Endodermal cell (in vitro differentiated cells): ENCODE data around the gene KATNB1. TPM values are rescaled to one million over a fixed set of nuclear protein-coding genes. Genes with fewer than 3 reads are reported as not detected.
"Not testable (repeated sequence)": the region's sequence is repeated elsewhere in the genome, so short reads cannot be mapped to it uniquely, and the experiment has no call there.

Source experiments
- DNase-seq: peaks from one replicate; pipeline ENCODE4 v3.0.0-alpha.2; 2017
- H3K27ac ChIP-seq: 2 replicates; pipeline ENCODE4 v1.5.1; 2013; ENCODE audit warnings: mild to moderate bottlenecking, low read depth, low read length, moderate library complexity
- H3K27me3 ChIP-seq: 2 replicates; pipeline ENCODE4 v1.6.1; 2013; ENCODE audit warnings: mild to moderate bottlenecking, low read length, moderate library complexity; ENCODE audit not compliant: insufficient read depth, control insufficient read depth, poor library complexity, severe bottlenecking
- H3K36me3 ChIP-seq: 2 replicates; pipeline ENCODE4 v1.7.0; 2013; ENCODE audit warnings: mild to moderate bottlenecking, low read length, moderate library complexity; ENCODE audit not compliant: control insufficient read depth, insufficient read depth
- H3K4me1 ChIP-seq: one replicate; pipeline ENCODE4 v1.7.0; 2013; ENCODE audit warnings: low read length; ENCODE audit not compliant: control insufficient read depth, insufficient read depth
- H3K4me3 ChIP-seq: 2 replicates; pipeline ENCODE4 v1.5.1; 2013; ENCODE audit warnings: mild to moderate bottlenecking, low read length, moderate library complexity
- H3K9ac ChIP-seq: 2 replicates; pipeline ENCODE4 v1.6.1; 2013; ENCODE audit warnings: mild to moderate bottlenecking, low read length, moderate library complexity; ENCODE audit not compliant: poor library complexity, severe bottlenecking; ENCODE audit errors: extremely low read depth
- H3K9me3 ChIP-seq: 2 replicates; pipeline ENCODE4 v1.6.1; 2013; ENCODE audit warnings: mild to moderate bottlenecking, low read length, moderate library complexity; ENCODE audit not compliant: control insufficient read depth
- H3K27ac Mint-ChIP-seq: 2 replicates; pipeline ENCODE4 v1.8.0; 2020; ENCODE audit warnings: mixed read lengths
- H3K27me3 Mint-ChIP-seq: 2 replicates; pipeline ENCODE4 v1.8.0; 2021; ENCODE audit warnings: mild to moderate bottlenecking, mixed read lengths; ENCODE audit not compliant: insufficient read depth
- H3K36me3 Mint-ChIP-seq: 2 replicates; pipeline ENCODE4 v1.8.0; 2020; ENCODE audit warnings: low read depth, mixed read lengths
- H3K4me1 Mint-ChIP-seq: 2 replicates; pipeline ENCODE4 v1.8.0; 2020; ENCODE audit warnings: mixed read lengths
- H3K4me3 Mint-ChIP-seq: 2 replicates; pipeline ENCODE4 v1.8.0; 2020; ENCODE audit warnings: mild to moderate bottlenecking, moderate library complexity, mixed read lengths
- H3K9me3 Mint-ChIP-seq: 2 replicates; pipeline ENCODE4 v1.8.0; 2020; ENCODE audit warnings: mild to moderate bottlenecking, mixed read lengths
- CTCF ChIP-seq: fragments of 200-600 bp; sonication (generic); conservative IDR thresholded peaks from 2 replicates; pipeline ENCODE4 v1.5.0; 2021; ENCODE audit warnings: antibody characterized with exemption, mild to moderate bottlenecking
- WGBS, 2 experiments: methylation state at CpG; one replicate each; pipeline versions ENCODE4 v1.1.5 to v1.1.7; 2013; ENCODE audit warnings: missing lambda C conversion rate in 2 of 2, mixed read lengths in 1 of 2; ENCODE audit not compliant: insufficient coverage in 1 of 2, insufficient read length in 1 of 2; 5-methylcytosine and 5-hydroxymethylcytosine counted together
- total RNA-seq, 2 donors: library from RNA; stranded (reverse); fragmentation: NEBNext Ultra II Directional in 1 of 2; extraction: Animal tissue kit (Norgen Biotek cat#: 25700) in 1 of 2; gene quantifications; 2 replicates in 1 of 2; 3 replicates in 1 of 2; pipeline ENCODE4 v1.2.1, GENCODE V29; 2021

KATNB1 gene
- total RNA-seq, 2 donors from 2014 or later = 26.1 to 32.4 TPM

GRCh38 chr16:57795431-57795878 is 59.9 kb downstream of the KATNB1 start:
- H3K36me3 Mint-ChIP-seq = peaks cover 17% of the 10 kb centered on the region
- Histone ChIP-seq H3K4me3 (no peak overlapping the region), H3K36me3 (peaks cover 57% of the 10 kb centered on the region), H3K27me3 (no peaks in the 10 kb centered on the region), H3K27ac (no peak overlapping the region), H3K4me1 (peaks cover 21% of the 10 kb centered on the region), H3K9ac (no peak overlapping the region), H3K9me3 (no peaks in the 10 kb centered on the region)
- H3K27me3 Mint-ChIP-seq = no peaks in the 10 kb centered on the region
- WGBS, 2 experiments = 61% methylated on average over 5 to 9 of the region's 9 CpGs
- H3K4me1 Mint-ChIP-seq = peaks cover 34% of the 10 kb centered on the region
- peak; percentile 77 for TF ChIP-seq CTCF
- no peaks in the 10 kb centered on the region for H3K9me3 Mint-ChIP-seq
- peak overlapping the region; percentile 77 for H3K27ac Mint-ChIP-seq
- no peak overlapping the region for H3K4me3 Mint-ChIP-seq
- peak; percentile 90 for DNase-seq

DNA sequence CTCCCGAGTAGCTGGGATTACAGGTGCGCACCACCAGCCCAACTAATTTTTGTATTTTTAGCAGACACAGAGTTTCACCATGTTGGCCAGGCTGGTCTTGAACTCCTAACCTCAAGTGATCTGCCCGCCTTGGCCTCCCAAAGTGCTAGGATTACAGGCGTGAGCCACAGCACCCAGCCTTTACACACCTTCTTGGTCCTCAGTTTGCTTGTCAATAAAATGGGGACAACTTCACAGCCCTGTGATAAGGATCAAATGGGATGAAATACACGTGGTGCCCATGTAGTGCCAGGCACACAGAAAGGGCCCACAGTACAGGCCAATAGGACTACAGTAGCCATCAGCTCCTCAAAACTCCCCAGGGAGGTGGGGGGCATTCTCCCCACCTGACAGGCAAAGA is 60.4 kb downstream of the KATNB1 start:
- not testable (repeated sequence) for H3K27me3 Mint-ChIP-seq, H3K27ac Mint-ChIP-seq, H3K27me3 ChIP-seq, H3K9me3 ChIP-seq, DNase-seq, H3K4me3 ChIP-seq, H3K9ac ChIP-seq, H3K4me3 Mint-ChIP-seq, H3K27ac ChIP-seq, H3K9me3 Mint-ChIP-seq
- WGBS, 2 experiments = 91 to 93% methylated on average over 3 to 5 of the region's 5 CpGs
- H3K36me3 Mint-ChIP-seq = peaks cover 15% of the 10 kb centered on the region
- H3K4me1 ChIP-seq = peaks cover 26% of the 10 kb centered on the region
- H3K36me3 ChIP-seq = peaks cover 52% of the 10 kb centered on the region
- H3K4me1 Mint-ChIP-seq = peaks cover 39% of the 10 kb centered on the region

GRCh38 chr16:57797216-57797525 is 61.6 kb downstream of the KATNB1 start:
- H3K27ac Mint-ChIP-seq = no peak overlapping the region
- Histone ChIP-seq H3K36me3 (peaks cover 40% of the 10 kb centered on the region), H3K9me3 (no peaks in the 10 kb centered on the region), H3K27ac (no peak overlapping the region), H3K9ac (no peak overlapping the region), H3K4me3 (no peak overlapping the region), H3K4me1 (peaks cover 28% of the 10 kb centered on the region), H3K27me3 (no peaks in the 10 kb centered on the region)
- DNase-seq = no peak
- H3K36me3 Mint-ChIP-seq = peaks cover 14% of the 10 kb centered on the region
- H3K9me3 Mint-ChIP-seq = no peaks in the 10 kb centered on the region
- peaks cover 42% of the 10 kb centered on the region for H3K4me1 Mint-ChIP-seq
- H3K27me3 Mint-ChIP-seq = no peaks in the 10 kb centered on the region
- no peak for TF ChIP-seq CTCF
- WGBS, 2 experiments = 94 to 97% methylated on average over 7 to 13 of the region's 13 CpGs
- H3K4me3 Mint-ChIP-seq = peak overlapping the region; percentile 44
